ENCODE data around the gene PHF1.

GRCh38 chr6:33373960-33374910, 36.6 kb upstream of the PHF1 start:
- TF ChIP-seq EZH2 (IDR thresholded peaks at IDR 0.05) = no peak
- TF ChIP-seq POLR2AphosphoS5 (IDR thresholded peaks at IDR 0.05; ENCODE audit: borderline replicate concordance, low read depth, low read length) = no peak
